GM19452 (cell line): ENCODE results near the gene LRBA.
A peak's percentile ranks its signal among the peaks of the same experiment; 100 is the strongest.

Source experiments
- ATAC-seq: cut with Tn5 transposase; IDR thresholded peaks from one replicate; pipeline ENCODE4 v1.9.1; 2021; ENCODE audit not compliant: unreplicated experiment

LRBA gene

DNA sequence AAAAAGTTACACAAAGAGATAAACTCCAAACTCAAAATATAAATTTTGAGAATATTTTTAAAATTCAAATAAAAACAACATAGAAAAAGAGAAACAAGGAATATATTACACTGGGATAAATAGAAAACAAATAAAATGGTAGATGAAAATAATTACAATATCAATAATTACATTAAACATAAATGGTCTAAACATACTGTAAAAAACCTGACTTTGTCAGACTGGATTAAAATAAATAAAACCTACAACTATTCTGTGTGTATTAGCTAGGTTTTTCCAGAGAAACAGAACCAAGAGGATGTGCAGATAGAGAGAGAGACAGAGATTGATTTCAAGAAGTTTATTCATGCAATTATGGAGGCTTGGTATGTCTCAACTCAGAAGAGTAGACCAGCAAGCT, 126.5 kb downstream of the LRBA start:
- no peak for ATAC-seq

DNA sequence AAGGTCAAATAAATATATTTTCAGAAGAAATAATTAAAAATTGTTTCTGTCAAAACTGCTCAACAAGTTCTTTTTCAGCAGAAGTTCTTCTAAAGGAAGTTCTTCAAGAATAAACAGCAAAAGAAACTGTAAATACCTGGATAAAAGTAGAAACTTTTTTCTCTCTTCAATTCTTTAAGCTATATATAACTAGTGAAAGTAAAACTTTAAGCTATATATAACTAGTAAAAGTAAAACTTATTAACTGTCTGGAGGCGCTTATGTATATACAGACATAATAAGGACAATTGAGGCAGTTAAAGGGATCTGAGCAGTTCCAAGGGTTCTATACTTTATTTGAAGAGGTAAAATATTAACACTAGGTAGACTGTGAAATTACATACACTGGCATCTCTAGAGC, 126.9 kb downstream of the LRBA start:
- no peak for ATAC-seq

DNA sequence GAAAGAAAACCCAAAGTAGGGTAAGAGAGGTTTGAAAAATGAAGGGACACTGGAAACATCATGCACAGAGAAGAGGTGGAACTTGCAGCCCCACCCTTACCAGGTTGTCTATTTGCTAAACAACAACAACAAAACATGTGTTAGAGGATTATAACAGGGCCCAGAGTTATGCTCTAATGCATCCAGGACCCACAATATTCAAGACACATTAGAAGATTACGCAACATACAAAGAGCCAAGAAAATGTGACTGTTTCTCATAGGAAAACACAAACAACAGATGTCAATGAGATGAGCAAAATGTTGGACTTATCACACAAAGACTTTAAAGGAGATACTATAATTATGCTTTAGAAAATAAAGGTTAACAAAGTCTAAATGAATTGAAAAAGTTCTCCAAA, 128.5 kb downstream of the LRBA start:
- ATAC-seq, result no peak

DNA sequence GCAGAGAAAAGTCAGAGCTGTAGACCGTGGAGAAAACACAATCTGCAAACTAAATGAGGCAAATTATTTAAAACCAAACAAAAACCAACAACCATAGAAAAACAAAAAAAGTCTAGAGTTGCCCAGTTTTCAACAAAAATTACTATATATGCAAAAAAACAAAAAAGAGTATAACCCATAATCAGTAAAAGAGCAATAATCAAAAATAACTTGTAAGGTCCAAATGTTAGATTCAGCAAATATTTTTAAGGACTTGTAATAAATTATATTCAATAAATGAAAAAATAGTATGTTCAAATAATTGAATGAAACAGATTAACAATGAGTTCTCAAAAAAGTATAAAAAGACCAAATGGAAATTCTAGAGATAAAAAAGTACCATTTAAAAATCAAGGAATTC, 130.5 kb downstream of the LRBA start:
- no peak for ATAC-seq

DNA sequence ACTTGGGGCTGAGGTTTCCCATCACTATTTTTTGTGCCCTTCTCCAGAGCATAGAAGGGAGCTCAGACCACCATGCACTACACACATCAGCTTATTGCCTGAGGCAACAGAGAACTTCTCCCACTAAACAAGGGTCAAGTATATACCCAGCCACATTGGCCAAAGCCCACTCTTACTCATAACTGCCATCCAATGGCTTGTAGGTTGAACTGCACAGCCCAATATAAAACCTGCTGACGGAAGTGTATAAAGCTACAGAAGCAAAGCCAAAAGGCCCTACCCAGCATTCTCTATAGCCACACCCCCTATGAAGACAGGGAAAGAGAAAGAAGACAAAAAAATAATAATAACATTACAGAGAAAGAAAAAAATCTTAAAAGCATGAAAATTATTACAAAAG, 139.7 kb downstream of the LRBA start:
- no peak for ATAC-seq

DNA sequence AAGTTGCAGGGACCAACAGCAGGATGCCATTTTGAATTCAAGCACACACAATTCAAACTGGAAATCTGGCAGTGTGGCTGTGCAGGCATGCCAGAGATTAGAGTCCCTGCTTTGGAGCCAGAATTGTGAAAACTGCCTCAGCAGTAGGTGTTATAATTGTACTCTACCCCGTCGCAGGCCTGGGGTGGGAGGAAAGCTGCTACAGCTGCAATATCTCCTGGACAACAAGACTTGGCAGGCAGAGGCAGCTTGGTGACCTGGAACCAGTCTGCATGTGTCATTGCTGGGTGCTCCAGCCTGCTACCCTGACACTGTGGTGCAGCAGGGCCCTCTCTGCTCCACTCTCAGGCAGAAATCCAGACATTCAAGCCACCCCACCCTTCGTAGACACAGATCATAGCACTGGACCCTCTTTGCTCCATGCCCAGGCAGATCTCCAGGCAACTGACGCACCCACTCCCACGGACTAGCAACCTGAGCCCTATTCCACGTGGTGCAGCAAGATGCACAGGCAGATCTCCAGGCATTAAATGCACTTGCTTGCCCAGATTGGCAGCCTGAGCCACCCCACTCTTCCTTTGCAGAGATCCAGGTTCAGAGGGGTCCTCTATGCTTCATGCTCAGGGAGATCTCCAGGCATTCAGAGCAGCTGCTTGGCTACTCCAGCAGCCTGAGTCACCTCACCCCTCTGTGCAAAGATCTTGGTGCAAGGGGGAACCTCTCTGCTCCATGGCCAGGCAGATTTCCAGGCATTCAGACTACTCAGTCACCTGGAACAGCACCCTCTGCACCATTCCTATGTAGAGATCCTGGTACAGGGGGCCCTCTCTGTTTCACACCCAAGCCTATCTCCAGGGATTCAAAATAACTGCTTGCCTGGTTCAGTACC, 140.5 kb downstream of the LRBA start:
- no peak for ATAC-seq

DNA sequence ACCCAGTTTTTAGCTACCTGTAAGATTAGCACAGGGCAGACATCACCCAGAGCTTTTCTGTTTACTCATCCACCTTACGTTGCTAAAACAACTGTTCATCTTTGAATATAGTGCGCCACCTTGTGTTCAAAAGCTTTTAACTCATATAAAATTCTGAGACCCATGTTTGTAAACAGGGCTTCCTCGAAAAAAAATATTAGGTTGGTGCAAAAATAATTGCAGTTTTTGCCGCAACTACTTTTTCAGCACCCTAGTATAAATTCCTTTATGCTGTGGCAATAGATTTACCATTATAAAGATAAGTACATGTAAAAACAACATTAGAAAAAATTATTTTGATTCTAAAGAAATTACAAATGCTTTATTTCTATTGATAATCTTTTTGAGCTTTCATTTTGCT, 147.9 kb downstream of the LRBA start:
- ATAC-seq, result peak; percentile 83

DNA sequence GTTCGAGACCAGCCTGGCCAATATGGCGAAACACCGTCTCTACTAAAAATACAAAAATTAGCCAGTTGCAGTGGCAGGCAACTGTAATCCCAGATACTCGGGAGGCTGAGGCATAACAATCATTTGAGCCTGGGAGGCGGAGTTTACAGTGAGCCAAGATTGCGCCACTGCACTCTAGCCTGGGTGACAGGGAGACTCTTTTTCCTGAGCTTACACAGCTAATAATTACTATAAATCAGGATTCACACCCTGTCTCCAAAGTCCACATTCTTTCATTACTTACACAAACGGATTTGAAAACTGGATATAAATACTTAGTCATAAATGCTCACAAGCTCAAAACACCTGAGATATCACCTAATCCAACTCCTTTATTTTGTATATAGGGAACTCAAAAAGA, 151.6 kb downstream of the LRBA start:
- no peak for ATAC-seq

DNA sequence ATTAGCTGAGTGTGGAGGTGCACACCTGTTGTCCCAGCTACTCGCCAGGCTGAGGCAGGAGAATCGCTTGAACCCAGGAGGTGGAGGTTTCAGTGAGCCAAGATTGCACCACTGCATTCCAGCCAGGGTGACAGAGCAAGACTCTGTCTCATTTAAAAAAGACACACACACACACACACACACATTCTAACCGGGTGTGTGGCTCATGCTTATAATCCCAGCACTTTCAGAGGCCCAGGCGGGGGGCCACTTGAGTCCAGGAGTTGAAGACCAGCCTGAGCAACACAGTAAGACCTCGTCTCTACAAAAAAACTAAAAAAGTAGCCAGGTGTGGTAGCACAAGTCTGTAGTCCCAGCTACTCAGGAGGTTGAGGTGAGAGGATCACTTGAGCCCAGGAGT, 152.3 kb downstream of the LRBA start:
- ATAC-seq, result no peak

DNA sequence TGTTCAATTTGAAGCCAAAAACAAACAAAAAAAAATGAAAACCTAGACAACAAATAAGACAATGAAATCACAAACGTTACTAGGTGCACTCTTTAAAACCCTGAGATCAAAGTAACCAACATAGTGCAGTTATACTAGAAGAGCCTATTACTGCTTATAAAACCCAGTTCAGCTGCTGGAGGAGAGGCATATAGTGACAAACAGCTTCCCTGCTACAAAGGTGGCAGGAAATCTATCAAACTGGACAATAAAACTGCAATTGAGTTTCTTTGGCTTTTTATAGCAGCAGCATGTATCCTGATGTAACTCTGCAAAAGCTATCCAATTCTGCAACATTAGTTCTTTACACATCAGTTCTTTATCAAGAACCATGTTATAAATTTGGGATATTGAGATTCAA, 155.6 kb downstream of the LRBA start:
- no peak for ATAC-seq

DNA sequence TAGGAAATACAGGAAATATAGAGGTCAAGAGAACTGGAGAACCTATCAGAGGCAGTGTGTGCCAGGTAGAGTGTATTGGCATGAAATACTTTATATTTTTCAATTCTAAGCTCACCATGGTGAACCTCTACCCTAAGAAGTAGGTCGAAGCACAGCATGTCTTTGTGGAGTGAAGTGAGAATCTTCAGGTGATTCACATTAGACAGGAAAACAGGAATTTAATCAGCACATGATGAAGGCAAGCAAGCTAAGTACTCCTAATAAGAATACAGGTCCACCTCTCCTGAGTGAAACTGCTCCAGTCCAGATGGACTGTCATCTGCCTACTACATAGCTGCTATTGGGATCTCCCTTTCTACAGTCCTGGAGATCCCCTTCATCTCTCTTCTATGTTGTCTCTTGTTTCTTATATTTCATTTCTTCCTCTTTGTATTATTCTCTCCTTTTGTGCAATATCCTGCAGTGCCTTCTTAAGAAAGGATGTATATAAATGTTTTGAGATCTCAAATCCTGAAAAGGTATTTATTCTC, 159.0 kb downstream of the LRBA start:
- no peak for ATAC-seq

DNA sequence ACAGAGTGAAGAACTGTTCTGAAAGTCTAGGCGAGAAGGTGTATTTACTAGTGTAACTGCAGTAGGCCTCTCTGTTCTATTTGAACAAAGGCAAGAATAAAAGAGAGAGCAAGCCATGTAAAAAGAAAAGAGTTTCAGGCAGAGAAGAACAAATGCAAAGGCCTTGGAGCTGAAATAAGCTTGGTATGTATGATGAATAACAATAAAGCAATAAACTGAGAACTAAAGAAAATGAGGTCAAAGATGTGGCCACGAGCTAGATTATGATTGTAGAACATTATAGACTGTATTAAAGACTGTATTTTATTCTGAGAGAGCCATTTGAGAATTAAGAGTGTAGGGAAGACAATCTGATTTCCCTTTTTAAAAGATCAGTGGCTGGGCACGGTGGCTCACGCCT, 160.5 kb downstream of the LRBA start:
- ATAC-seq, result no peak

DNA sequence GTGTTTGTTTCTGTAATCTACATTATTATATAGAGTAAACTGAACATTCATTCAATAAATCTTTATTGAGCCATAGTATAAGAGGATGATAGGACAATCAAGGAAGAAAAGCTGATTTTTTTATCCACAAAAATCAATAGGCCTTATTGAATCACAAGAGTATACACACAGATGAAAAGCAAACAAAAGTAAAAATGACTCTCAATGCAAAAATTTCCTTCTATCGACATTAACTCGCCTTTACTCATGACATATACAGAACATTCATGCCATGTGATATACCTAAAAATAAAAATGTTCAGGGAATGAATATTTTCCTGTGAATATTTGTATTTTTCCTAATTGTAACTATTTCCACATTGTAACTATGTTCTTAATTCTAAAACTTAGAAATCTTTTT, 161.2 kb downstream of the LRBA start:
- ATAC-seq, result no peak

DNA sequence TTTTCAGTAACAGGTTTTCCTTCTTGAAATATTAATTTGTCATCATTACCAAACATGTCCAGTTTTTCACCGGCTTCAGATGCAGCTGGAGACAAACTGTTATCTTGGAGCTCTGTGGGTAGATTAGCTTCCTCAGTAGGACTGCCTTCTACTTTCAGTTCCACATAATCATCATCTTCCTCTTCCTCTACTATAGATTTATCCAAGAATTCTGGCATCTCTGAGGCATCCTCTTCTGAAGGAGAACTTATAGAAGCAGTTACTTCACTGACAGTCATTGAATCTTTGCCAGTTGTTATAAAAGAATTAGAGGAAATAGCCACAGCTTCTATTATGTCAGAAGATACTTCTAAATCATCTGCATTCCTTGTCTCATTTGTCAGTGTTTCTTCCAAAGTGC, 162.9 kb downstream of the LRBA start:
- ATAC-seq, result no peak

DNA sequence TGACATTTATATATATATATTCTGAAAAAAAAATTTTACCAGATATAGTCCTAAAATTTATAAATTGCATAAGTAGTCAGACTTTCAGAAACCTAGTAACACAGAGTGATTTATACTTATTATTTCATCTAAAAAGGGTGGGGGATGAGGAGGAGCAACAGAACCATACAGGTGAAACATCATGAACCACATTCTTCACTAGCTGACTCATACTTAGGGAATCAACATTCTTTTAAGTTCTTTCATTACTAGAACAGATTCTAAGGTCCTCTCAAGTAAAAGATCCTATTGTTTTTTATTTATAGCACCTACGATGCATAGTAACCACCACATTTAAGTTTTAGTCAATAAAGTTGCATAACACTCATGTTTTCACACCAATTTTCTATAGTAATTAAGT, 166.1 kb downstream of the LRBA start:
- ATAC-seq, result no peak

DNA sequence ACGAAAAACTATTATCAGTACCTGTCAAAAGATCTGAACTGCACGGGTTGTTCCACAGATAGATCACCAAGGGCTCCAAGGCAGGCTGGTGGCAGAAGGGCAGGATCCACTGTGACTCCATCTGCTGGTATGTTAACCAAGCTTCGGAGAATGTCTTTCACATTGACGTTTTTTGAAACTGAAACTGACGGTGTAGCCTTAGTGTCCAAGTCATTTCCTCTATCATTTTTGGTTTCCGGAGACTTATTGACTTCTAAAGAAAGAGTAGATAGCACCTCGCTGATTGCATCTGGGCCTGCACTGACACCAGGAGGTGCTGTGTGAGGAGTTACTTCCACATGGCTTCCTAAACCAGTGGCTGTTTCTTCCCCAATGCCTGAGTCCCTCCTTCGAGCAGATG, 186.9 kb downstream of the LRBA start:
- ATAC-seq, result peak; percentile 97

DNA sequence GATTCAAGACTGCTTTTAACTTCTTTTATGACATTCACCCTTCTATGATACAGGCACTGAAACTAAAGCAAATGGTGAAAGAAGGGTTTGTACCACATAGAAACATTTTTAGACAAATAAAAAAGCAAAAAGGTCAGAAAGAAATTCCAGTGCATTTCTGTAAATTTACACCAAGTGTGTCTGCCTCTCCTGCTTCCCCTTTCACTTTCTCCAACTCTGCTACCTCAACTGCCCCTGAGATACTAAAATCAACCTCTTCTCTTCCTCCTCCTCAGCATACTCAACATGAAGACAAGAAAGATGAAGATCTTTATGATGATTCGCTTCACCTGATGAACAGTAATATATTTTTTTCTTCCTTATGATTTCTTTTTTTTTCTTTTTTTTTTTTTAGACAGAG, 187.9 kb downstream of the LRBA start:
- ATAC-seq, result no peak

DNA sequence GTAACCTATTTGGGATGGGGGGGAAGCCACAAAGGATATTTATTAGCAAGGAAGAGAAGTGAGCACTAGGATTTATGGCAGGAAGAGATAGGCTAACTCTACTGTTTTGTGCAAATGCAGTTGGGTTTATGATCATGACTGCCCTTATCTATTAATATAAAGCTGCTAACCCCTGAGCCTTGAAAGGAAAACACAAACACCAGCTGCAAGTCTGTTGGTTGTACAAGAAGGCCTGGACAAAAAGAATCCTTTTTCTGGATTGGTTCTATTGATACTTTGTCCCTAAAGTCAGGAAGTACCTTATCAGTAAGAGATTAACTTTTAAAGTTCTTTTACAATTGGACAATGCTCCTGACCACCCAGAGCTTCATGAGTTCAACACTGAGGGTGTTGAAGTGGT, 188.8 kb downstream of the LRBA start:
- no peak for ATAC-seq

DNA sequence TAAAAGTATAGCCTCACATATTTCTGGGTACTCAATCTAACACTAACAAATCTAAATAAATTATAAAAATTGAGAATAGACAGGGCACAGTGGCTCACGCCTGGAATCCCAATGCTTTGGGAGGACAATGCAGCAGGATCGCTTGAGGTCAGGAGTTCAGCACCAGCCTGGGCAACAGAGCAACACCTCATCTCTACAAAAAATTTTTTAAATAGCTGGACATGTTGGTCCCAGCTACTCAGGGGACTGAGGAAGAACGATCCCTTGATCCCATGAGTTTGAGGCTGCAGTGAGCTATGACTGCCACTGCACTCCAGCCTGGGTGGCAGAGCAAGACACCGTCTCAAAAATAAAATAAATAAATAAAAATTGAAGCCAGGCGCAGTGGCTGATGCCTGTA, 192.7 kb downstream of the LRBA start:
- ATAC-seq, result no peak

DNA sequence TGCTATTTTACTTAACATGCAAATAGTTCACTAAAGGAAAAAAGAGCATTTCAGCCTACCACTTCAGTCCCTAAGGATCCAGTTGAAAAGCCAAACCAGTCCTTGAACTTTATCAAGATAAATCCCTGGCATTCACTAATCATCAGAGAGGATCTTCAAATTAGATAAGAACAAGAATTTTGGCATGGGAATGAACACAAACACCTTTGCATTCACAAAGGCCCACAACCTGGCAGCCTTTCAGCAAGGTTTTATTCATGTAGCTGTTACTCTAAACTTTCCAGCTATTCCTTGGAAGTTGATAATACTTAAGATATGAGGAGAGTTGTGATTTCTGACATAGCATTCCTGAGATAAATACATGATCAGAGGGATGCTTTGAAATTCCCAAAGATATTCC, 193.4 kb downstream of the LRBA start:
- ATAC-seq, result no peak

DNA sequence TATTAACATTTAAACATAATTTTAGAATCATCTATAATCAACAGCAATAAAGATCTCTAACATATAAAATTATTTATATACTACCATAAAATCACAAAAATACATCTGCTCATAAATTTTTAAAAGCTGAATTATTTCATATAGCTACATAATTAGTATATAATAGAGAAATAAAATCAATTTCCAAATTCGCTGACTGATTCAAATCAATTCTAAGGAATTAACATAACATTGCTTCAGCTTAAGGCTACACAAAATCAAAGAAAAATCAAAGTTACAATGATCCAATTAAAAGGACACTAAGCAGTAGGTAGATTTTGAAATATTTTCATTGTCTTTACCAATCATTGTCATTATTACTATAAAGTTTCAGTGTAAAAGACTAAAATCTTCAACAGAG, 194.7 kb downstream of the LRBA start:
- ATAC-seq, result no peak

DNA sequence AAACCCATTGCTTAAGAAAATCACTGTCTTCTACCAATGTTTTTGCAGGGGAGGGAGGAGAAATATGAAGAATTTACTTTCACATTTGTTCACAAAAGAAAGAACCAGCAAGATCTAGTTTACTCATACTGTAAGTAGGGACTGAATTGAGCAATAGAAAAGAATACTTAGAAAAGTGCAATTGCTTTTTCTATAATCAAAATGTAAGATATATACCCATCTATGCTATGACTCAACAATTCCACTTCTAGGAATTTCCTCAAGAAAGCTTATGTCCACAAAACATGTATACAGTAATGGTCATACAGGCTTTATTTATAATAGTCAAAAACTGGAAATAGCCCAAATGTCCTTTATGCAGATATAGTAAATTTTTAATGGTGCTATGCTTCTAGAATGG, 196.4 kb downstream of the LRBA start:
- no peak for ATAC-seq
